ENCODE measurements around the gene FCHO1. TPM values are rescaled to one million over a fixed set of nuclear protein-coding genes. Genes with fewer than 3 reads are reported as not detected.

The FCHO1 gene
- 17.6 to 21.4 TPM (median 18.4 TPM) in 5 replicates for total RNA-seq (2022; extraction: Qiagen RNA extraction)

GRCh38 chr19:17751103-17751911 lies at the start of gene FCHO1:
Gene FCHO1, plus strand, starts transcription at chr19:17751477. Its CDS starts 3,688 bp downstream, at chr19:17755165.

GRCh38 chr19:17718947-17719711 lies 32.1 kb upstream of the FCHO1 start, which contains the start of gene MAP1S:
Gene MAP1S, plus strand, starts transcription at chr19:17719480. Its CDS starts 23 bp downstream, at chr19:17719503.

GRCh38 chr19:17794731-17795494 lies 43.6 kb downstream of the FCHO1 start, which contains the start of gene B3GNT3:
Gene B3GNT3, plus strand, starts transcription at chr19:17795138. Its CDS starts 12,670 bp downstream, at chr19:17807808.

GRCh38 chr19:17821190-17821589 lies 69.9 kb downstream of the FCHO1 start, which contains the start of gene INSL3:
Gene INSL3, minus strand, starts transcription at chr19:17821519. Its CDS starts 13 bp downstream, at chr19:17821506.

Other genes with a start within 250 kb of the FCHO1 start
- gene PGLS, start 239.8 kb upstream of the FCHO1 start, total RNA-seq (2022; extraction: Qiagen RNA extraction): 48.4 to 84.4 TPM (median 77.5 TPM) in 5 replicates
- 58.2 to 69.3 TPM (median 67.4 TPM) in 5 replicates for gene COLGALT1, start 195.8 kb upstream of the FCHO1 start, total RNA-seq (2022; extraction: Qiagen RNA extraction)
- gene UNC13A, start 63.1 kb upstream of the FCHO1 start, total RNA-seq (2022; extraction: Qiagen RNA extraction): 1.0 to 1.7 TPM (median 1.3 TPM) in 5 replicates
- 27.6 to 35.0 TPM (median 33.4 TPM) in 5 replicates for gene MAP1S, start 32.0 kb upstream of the FCHO1 start, total RNA-seq (2022; extraction: Qiagen RNA extraction)
- 3.8 to 4.5 TPM (median 4.2 TPM) in 5 replicates for gene B3GNT3, start 43.7 kb downstream of the FCHO1 start, total RNA-seq (2022; extraction: Qiagen RNA extraction)
- 0.35 to 0.76 TPM (median 0.45 TPM) in 4 of 5 replicates, not detected in the other for gene INSL3, start 70.0 kb downstream of the FCHO1 start, total RNA-seq (2022; extraction: Qiagen RNA extraction)
- gene JAK3, start 96.5 kb downstream of the FCHO1 start, total RNA-seq (2022; extraction: Qiagen RNA extraction): 0.21 to 0.29 TPM (median 0.27 TPM) in 5 replicates
- gene RPL18A, start 108.4 kb downstream of the FCHO1 start, total RNA-seq (2022; extraction: Qiagen RNA extraction): 1,831 to 2,390 TPM (median 2,250 TPM) in 5 replicates
- 0.23 to 0.41 TPM (median 0.29 TPM) in 5 replicates for gene SLC5A5, start 120.5 kb downstream of the FCHO1 start, total RNA-seq (2022; extraction: Qiagen RNA extraction)
- 102 to 126 TPM (median 115 TPM) in 5 replicates for gene CCDC124, start 181.5 kb downstream of the FCHO1 start, total RNA-seq (2022; extraction: Qiagen RNA extraction)
- 0.28 to 0.92 TPM (median 0.65 TPM) in 5 replicates for gene KCNN1, start 215.6 kb downstream of the FCHO1 start, total RNA-seq (2022; extraction: Qiagen RNA extraction)